ENCODE measurements around the gene MAN1C1. TPM values are rescaled to one million over a fixed set of nuclear protein-coding genes. Genes with fewer than 3 reads are reported as not detected.

Gene MAN1C1
- total RNA-seq, 1 donor from 2014 or later = 0.79 TPM

DNA sequence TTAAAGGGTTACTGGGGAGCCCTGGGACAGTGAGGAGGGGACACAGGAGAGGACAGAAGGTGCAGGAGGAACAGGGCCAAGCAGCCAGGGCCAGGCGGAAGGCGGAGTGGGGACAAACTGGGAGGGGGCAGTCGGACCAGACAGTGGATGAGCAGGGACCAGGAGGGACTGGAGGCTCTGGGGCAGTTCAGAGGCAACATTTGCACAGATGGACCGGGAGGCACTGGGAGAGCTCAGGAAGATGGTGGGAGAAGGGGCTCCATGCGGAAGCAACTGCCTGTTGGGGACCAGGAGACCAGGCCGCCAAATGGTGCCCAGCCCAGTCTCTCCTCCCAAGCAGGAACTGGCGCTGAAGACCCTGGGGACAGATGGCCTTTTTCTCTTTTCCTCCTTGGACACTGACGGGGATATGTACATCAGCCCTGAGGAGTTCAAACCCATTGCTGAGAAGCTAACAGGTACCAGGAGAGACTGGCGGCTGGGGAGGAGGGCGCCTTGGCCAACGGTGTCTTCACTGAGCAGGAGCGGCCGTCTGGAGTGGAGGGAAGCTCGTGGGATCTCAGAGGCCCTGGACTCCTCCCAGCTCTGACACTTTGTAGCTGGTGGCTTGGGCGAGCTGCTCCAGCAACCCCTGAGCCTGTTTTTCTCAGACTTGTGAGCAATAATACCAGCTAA, 184.2 kb downstream of the MAN1C1 start:
- no peak for DNase-seq (ENCODE audit: low read depth, low spot score)

GRCh38 chr1:25802915-25803314, 186.3 kb downstream of the MAN1C1 start:
- DNase-seq (ENCODE audit: low read depth, low spot score) = no peak

DNA sequence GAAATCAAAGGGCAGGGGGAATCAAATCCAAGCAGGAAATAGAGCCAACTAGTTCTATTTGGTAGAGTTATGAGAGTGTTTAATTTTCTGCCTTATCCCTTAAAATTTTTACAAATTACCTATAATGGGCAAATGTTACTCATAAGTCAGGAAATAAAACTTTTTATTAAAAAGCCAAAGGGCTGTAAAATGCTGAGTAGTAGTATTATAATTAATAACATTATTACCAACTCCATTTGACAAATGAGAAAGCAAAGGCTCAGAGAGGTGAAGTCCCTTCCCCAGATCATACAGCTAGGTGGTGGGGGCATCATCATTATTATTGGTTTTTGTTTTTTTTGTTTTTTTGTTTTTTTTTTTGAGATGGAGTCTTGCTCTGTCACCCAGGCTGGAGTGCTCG, 186.8 kb downstream of the MAN1C1 start:
- DNase-seq (ENCODE audit: low read depth, low spot score) = no peak

DNA sequence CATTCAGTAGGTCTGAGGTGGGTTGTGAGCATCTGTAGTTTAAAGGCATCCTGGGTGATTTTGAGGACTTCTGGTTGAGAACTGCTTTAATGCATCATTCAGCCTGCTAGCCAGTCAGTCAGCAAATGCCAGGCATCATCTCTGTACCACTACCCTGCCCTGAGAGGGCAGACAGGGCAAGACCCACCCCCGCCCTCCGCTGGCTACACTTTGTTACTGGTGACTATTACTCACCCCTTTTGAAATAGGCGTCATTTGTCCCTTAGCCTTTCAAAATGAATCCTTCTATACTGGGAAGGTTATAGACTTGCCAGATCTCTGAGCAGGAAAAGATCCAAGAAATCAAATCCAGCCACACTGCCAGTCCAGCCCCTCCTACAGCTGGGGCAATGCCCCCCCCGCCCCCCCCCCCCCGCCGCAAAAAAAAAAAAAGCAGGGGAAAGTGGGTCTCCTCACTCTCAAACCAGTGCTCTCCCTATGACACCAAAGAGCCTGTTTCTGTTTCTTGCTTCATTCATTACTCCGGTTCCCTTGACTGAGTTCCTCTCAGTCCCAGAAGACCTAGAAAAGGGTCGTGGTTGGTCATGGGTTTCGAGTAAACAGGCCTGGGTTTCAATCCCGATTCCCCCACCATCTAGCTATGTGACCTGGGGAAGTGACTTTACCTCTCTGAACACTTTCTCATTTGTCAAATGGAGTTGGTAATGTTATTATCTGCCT, 187.8 kb downstream of the MAN1C1 start:
- DNase-seq (ENCODE audit: low read depth, low spot score) = no peak

GRCh38 chr1:25804964-25805862, 188.6 kb downstream of the MAN1C1 start:
- DNase-seq (ENCODE audit: low read depth, low spot score) = no peak

DNA sequence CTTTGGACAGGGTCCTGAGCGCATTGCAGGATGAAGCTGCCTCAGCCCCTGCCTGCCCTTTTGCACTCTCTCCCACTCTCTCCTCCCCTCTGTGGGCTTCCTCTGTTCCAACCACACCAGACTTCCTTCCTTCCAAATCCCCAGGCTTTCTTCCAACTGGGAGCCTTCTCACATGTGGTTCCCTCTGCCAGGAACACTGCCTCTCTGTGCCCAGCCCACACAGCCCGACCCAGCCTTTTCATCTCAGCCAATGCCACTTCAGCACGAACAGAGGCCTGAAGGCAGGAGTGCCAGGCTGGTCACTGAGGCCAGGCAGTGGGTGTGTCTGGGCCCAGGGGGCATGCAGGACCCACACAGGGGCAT, 189.3 kb downstream of the MAN1C1 start:
- no peak for DNase-seq (ENCODE audit: low read depth, low spot score)

DNA sequence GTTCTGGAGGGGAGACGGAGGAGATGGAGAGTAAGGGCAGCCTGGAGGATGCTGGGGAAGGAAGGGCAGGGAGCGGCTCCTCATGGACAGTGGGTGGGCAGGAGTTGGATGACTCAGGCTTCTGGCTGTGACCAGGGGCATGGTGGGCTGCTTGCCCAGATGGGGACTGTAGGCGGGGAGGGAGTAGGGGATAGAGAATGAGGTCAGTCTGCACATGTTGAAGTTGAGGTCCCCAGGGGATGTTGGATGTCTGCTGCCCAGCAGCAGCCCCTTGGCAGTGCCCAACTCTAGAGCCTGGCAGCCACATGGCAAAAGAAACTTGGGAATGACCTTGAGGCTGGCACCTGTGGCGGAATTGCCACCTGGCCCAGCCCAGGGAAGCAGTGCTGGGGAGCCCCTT, 189.8 kb downstream of the MAN1C1 start:
- DNase-seq (ENCODE audit: low read depth, low spot score) = no peak

DNA sequence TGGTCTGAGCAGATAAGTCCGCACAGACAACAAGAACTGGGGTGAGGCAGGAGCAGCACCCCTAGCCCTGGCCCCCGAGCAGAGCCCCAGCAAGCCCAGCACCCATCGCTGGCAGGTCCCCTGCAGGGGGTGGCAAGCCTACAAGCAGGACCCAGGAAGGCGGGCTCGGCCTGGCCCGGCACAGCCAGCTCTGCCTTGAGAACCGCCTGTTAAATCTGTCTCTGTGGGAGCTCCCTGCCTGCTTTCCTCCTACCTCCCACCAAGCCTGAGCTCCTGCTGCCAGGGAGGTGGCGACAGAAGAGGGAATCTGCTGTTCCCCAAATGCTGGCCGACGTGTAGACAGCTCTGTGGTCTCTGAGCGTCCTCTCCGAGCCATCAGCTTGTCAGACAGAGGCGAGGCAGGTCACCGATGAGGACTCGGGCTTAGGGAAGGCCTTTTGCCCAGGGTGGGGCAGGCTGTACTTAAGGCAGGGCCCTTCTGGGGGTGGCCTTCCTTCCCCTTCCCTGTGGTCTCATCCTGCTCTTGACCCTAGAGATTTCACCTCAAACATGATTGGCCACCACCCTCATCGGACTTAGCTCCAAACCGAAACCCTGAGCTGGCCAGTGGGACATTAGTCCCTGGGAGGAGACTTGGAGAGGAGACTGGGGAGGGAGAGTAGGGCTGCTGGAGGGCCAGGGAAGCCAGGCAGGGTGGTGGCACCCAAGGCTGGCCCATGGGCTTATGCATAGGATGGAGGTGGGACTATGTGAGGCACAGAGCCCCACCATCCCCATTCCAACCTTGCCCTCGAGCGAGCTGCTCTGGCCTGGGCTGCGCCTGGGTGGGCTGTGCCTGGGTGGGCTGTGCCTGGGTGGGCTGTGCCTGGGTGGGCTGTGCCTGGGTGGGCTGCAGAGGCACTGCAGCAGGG, 191.1 kb downstream of the MAN1C1 start:
- DNase-seq (ENCODE audit: low read depth, low spot score) = no peak

DNA sequence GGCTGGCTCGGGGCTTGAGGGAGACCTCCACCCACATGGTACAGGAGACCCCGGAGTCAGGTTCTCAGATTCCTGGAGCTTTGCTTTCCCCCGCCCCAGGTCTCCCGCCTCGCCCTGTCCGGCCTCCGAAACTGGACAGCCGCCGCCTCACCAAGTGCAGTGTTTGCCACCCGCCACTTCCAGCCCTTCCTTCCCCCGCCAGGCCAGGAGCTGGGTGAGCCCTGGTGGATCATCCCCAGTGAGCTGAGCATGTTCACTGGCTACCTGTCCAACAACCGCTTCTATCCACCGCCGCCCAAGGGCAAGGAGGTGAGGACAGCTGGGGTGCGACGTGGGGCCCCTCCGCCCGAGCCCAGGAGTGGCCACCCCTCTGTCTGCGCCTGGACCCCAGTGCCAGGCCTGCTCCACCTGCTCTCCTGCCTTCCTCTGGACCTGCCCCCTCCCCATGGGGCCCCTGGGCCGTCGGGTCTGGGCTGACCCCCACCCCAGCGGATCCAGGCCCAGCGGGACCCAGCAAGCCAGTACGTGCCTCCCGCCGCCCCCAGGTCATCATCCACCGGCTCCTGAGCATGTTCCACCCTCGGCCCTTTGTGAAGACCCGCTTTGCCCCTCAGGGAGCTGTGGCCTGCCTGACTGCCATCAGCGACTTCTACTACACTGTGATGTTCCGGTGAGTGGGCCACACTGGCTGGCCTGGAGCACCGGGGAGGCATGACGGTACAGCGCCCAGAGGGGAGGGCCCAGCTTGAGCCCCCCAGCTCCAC, 192.1 kb downstream of the MAN1C1 start:
- DNase-seq (ENCODE audit: low read depth, low spot score) = no peak

DNA sequence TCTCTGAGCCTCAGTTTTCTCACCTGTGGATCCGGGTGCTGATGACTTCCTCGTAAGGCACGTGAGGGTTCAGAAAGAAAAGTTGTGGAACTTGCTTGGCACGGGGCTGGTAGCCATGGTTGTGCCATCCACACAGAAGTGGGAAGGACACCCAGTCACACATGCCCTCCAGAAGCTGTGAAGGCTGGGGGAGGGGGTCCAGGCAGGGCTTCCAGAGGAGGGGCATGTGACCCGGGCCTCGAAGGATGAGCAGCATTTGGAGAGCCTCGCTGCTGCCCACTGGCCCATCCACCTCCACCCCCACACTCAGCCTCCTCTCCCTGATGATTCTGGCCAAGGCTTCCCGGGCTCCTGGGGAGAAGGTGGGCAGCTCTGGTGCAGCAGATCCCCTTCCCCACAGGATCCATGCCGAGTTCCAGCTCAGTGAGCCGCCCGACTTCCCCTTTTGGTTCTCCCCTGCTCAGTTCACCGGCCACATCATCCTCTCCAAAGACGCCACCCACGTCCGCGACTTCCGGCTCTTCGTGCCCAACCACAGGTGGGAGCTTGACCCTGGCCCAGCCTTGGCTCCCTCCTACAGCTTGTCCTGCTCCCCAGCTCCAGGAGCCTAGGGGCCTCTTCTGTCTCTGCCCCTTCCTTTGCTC, 192.8 kb downstream of the MAN1C1 start:
- no peak for DNase-seq (ENCODE audit: low read depth, low spot score)

GRCh38 chr1:25809929-25810328, 193.3 kb downstream of the MAN1C1 start:
- no peak for DNase-seq (ENCODE audit: low read depth, low spot score)

- no peak for DNase-seq (ENCODE audit: low read depth, low spot score)
These were observed 194.0 kb downstream of the MAN1C1 start for GRCh38 chr1:25810341-25811299.

- DNase-seq (ENCODE audit: low read depth, low spot score) = no peak
These were observed 194.9 kb downstream of the MAN1C1 start for GRCh38 chr1:25811384-25812082.

- no peak for DNase-seq (ENCODE audit: low read depth, low spot score)
These were observed 196.6 kb downstream of the MAN1C1 start for GRCh38 chr1:25813071-25813733.

DNA sequence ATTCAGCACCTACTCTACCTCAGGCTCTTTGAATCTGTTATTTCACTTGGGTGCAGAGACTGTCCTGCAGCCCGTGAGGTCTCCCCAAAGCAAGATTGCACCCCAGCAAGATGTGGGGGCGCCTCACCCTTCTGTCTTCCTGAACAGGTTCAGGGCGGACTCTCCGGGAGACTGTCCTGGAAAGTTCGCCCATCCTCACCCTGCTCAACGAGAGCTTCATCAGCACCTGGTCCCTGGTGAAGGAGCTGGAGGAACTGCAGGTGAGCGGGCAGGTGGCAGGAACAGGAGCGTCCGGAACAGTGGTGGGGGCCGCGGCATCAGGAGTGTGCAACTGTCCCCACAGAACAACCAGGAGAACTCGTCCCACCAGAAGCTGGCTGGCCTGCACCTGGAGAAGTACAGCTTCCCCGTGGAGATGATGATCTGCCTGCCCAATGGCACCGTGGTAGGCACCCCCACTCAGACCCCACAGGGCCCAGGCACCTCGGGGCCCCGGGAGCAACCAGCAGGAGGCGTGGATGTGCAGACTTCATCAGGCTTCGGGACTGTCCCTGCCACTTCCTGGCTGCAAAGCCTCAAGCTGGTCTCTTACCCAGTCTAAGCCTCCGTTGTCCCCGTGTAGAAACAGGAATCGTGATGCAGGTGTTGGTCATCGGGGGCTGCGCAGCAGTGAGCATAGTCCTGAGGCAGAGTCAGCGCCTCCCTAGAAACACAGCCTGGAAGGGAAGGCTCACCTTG, 197.3 kb downstream of the MAN1C1 start:
- DNase-seq (ENCODE audit: low read depth, low spot score) = no peak

DNA sequence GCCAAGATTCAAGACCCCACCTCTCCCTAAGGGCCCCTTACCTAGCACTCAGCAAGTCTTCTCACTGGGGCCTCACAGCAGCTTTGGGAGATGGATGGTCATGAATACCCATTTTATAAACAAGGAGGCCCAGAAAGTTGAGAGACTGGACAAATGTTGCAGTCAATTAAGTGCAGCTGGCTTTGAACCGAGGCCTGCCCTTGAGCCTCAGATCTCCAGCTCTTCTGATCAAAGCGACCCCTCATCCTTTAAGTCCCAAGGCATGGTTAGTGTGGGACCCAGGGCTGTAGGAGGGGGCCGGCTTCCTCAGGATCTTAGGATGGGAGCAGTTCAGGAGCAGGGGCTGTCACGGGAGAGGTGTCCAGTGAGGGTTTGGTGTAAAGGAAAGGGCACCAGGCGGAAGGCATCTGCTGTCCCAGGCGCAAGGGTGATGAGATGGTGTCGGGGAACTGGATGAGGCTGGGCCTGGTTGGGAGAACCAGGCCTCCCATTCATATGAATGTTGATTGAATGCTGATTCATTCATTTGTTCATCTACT, 198.0 kb downstream of the MAN1C1 start:
- no peak for DNase-seq (ENCODE audit: low read depth, low spot score)
